KMS-11 (cell line): Measurements from ENCODE around the gene HLA-DQB1.

Experiments
- H2AFZ ChIP-seq: fragments of 200-600 bp; sonication (generic); 2 replicates; pipeline ENCODE4 v1.6.1; 2016; ENCODE audit warnings: antibody characterized with exemption, mixed run types, low read depth
- H3K27ac ChIP-seq: fragments of 200-600 bp; sonication (generic); 2 replicates; pipeline ENCODE4 v1.6.1; 2016; ENCODE audit warnings: mild to moderate bottlenecking, mixed run types
- H3K27me3 ChIP-seq: fragments of 200-600 bp; sonication (generic); 2 replicates; pipeline ENCODE4 v1.6.1; 2017; ENCODE audit warnings: mild to moderate bottlenecking, low read depth, mixed run types, moderate library complexity; ENCODE audit not compliant: insufficient read depth
- H3K36me3 ChIP-seq: fragments of 200-600 bp; sonication (generic); 2 replicates; pipeline ENCODE4 v1.6.1; 2017; ENCODE audit warnings: mild to moderate bottlenecking, mixed run types; ENCODE audit not compliant: insufficient read depth
- H3K4me1 ChIP-seq: fragments of 200-600 bp; sonication (generic); 2 replicates; pipeline ENCODE4 v1.6.1; 2016; ENCODE audit warnings: mild to moderate bottlenecking, low read depth, mixed run types; ENCODE audit not compliant: poor library complexity, severe bottlenecking
- H3K4me2 ChIP-seq: fragments of 200-600 bp; sonication (generic); 2 replicates; pipeline ENCODE4 v1.7.0; 2016; ENCODE audit warnings: mild to moderate bottlenecking, mixed run types
- H3K4me3 ChIP-seq: fragments of 200-600 bp; sonication (generic); IDR thresholded peaks from 2 replicates; pipeline ENCODE4 v1.6.1; 2017; ENCODE audit warnings: low read depth, low read length, mixed read lengths; ENCODE audit not compliant: insufficient read depth
- H3K79me2 ChIP-seq: fragments of 200-600 bp; sonication (generic); 2 replicates; pipeline ENCODE4 v1.6.1; 2016; ENCODE audit warnings: low read depth, mixed run types; ENCODE audit not compliant: insufficient read depth
- H3K9ac ChIP-seq: fragments of 200-600 bp; sonication (generic); 2 replicates; pipeline ENCODE4 v1.6.1; 2016; ENCODE audit warnings: mild to moderate bottlenecking, mixed run types
- H4K20me1 ChIP-seq: fragments of 200-600 bp; sonication (generic); 2 replicates; pipeline ENCODE4 v1.6.1; 2016; ENCODE audit warnings: mild to moderate bottlenecking, mixed run types; ENCODE audit not compliant: insufficient read depth
- TF ChIP-seq, protein P1 (sequence below): fragments of 200-600 bp; sonication (generic); conservative IDR thresholded peaks from 2 replicates; pipeline ENCODE4 v1.6.1; 2017; ENCODE audit warnings: low read depth, mild to moderate bottlenecking, antibody characterized with exemption, low read length, moderate library complexity, mixed read lengths

HLA-DQB1 gene

GRCh38 chr6:32700391-32701040 lies 34.1 kb upstream of the HLA-DQB1 start:
- H3K4me2 ChIP-seq = peak overlapping the region; percentile 34; the same call in 1 of the 2 replicates
- peak overlapping the region; percentile 44; the same call in 1 of the 2 replicates for H2AFZ ChIP-seq
- H3K4me3 ChIP-seq = no peak overlapping the region
- no peaks in the 10 kb centered on the region for H4K20me1 ChIP-seq
- H3K27ac ChIP-seq = no peak overlapping the region
- no peaks in the 10 kb centered on the region for H3K27me3 ChIP-seq
- H3K4me1 ChIP-seq = no peaks in the 10 kb centered on the region
- no peaks in the 10 kb centered on the region for H3K36me3 ChIP-seq
- H3K9ac ChIP-seq = no peak overlapping the region
- TF ChIP-seq, protein P1, sequence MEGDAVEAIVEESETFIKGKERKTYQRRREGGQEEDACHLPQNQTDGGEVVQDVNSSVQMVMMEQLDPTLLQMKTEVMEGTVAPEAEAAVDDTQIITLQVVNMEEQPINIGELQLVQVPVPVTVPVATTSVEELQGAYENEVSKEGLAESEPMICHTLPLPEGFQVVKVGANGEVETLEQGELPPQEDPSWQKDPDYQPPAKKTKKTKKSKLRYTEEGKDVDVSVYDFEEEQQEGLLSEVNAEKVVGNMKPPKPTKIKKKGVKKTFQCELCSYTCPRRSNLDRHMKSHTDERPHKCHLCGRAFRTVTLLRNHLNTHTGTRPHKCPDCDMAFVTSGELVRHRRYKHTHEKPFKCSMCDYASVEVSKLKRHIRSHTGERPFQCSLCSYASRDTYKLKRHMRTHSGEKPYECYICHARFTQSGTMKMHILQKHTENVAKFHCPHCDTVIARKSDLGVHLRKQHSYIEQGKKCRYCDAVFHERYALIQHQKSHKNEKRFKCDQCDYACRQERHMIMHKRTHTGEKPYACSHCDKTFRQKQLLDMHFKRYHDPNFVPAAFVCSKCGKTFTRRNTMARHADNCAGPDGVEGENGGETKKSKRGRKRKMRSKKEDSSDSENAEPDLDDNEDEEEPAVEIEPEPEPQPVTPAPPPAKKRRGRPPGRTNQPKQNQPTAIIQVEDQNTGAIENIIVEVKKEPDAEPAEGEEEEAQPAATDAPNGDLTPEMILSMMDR = peak; percentile 93
- no peaks in the 10 kb centered on the region for H3K79me2 ChIP-seq

- Histone ChIP-seq H3K4me3 (no peak overlapping the region), H3K36me3 (no peaks in the 10 kb centered on the region), H3K4me1 (peaks cover 2% of the 10 kb centered on the region), H3K27me3 (no peaks in the 10 kb centered on the region), H4K20me1 (no peaks in the 10 kb centered on the region), H3K4me2 (no peak overlapping the region), H3K9ac (no peak overlapping the region), H3K27ac (no peak overlapping the region), H3K79me2 (no peaks in the 10 kb centered on the region), H2AFZ (no peak overlapping the region)
- TF ChIP-seq, protein P1 = no peak
These were observed 30.6 kb upstream of the HLA-DQB1 start for GRCh38 chr6:32697031-32697430.

DNA sequence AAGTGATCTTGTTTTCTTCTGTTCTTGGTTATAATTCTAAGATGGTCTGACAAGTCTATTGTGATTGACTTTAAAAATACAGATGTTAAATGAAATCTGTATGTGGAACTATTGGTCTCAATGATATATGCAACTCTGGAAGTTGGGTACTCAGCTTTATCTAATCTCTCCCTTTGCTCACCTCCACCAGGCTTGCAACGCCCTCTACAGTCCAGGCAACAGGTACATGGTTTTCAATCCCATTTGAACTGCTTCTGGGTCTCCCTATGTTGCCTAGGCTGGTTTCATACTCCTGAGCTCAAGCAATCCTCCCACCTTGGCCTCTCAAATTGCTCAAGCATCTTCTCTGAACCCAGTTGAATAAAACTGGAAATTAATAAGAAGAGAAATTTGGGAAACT lies 25.6 kb upstream of the HLA-DQB1 start:
- Histone ChIP-seq H3K4me2 (no peak overlapping the region), H3K4me1 (peaks cover 12% of the 10 kb centered on the region), H3K27ac (no peak overlapping the region), H3K4me3 (no peak overlapping the region), H3K79me2 (no peaks in the 10 kb centered on the region), H2AFZ (no peak overlapping the region), H3K27me3 (no peaks in the 10 kb centered on the region), H3K9ac (no peak overlapping the region), H4K20me1 (no peaks in the 10 kb centered on the region), H3K36me3 (no peaks in the 10 kb centered on the region)
- TF ChIP-seq, protein P1 = no peak

DNA sequence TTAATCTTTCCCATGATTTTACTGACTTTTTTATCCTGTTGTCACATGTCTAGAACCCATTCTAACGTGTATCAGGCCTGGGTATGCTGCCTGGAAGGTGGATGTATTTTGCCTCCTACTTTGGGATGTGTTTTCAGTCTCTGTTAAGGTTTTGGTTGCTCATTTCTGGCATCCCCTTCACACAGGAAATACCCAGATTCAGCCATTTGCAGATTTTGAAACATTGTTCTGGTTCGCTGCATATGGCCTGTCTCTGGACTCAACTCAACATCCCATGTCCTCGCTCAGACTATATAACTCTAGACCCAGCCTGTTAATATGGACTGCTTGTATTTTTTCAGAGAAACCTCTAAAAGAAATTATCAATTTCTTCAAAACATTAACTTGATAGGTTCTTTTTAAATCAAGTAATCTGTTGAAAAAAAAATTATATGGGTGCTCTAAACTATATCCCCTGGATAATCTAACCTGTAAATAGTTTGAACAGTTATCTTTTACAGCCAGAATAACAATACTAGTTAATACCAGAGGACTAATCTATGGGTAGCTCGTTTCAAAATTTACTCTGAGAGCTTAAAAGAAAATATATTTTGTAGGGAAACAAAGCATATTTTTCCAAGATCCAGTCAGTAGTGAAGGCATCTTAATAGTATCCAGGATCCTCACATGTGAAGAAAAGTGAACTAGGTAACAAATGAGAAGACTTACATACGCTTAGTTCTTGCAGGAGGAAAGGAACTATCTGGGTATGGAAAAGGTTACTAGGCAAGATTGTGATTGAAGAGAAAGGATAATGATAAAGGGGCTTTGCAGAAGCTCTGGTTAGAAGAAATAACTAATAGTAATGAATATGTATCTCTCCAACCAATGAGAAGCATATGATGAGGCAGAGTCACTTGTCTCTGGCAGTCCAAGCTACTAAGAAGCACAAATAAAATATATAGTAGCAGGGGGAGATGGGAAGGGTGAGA lies 23.4 kb upstream of the HLA-DQB1 start:
- H3K4me3 ChIP-seq = no peak overlapping the region
- H3K79me2 ChIP-seq = no peaks in the 10 kb centered on the region
- no peak overlapping the region for H3K27ac ChIP-seq
- H3K9ac ChIP-seq = no peak overlapping the region
- H3K36me3 ChIP-seq = no peaks in the 10 kb centered on the region
- no peak overlapping the region for H3K4me2 ChIP-seq
- H3K4me1 ChIP-seq = peaks cover 31% of the 10 kb centered on the region
- H4K20me1 ChIP-seq = no peaks in the 10 kb centered on the region
- TF ChIP-seq, protein P1 = no peak
- H2AFZ ChIP-seq = no peak overlapping the region
- H3K27me3 ChIP-seq = no peaks in the 10 kb centered on the region
